HUES6 (cell line): ENCODE results near the gene ZNF554.
A peak's percentile ranks its signal among the peaks of the same experiment; 100 is the strongest.

Experiments used
- H3K27ac ChIP-seq: 2 replicates; pipeline ENCODE4 v1.7.0; 2013; ENCODE audit warnings: low read depth, mild to moderate bottlenecking, low read length, inconsistent platforms
- H3K27me3 ChIP-seq: 2 replicates; pipeline ENCODE4 v1.6.1; 2013; ENCODE audit warnings: low read length; ENCODE audit not compliant: control insufficient read depth, insufficient read depth
- H3K36me3 ChIP-seq: 2 replicates; pipeline ENCODE4 v1.6.1; 2013; ENCODE audit warnings: low read length; ENCODE audit not compliant: control insufficient read depth, insufficient read depth
- H3K4me1 ChIP-seq: 2 replicates; pipeline ENCODE4 v1.6.1; 2013; ENCODE audit warnings: low read length; ENCODE audit not compliant: control insufficient read depth, insufficient read depth
- H3K4me3 ChIP-seq: 2 replicates; pipeline ENCODE4 v1.5.1; 2013; ENCODE audit warnings: low read depth, low read length
- H3K9ac ChIP-seq: one replicate; pipeline ENCODE4 v1.6.1; 2013; ENCODE audit warnings: mild to moderate bottlenecking, low read length
- H3K9me3 ChIP-seq: 2 replicates; pipeline ENCODE4 v1.6.1; 2013; ENCODE audit warnings: low read depth, low read length; ENCODE audit not compliant: control insufficient read depth, insufficient read depth

ZNF554 gene

GRCh38 chr19:2820112-2820702 is 539 bp downstream of the ZNF554 start:
- Histone ChIP-seq H3K4me3 (peak overlapping the region; percentile 74), H3K9ac (peak overlapping the region; percentile 49), H3K36me3 (peaks cover 7% of the 10 kb centered on the region; the same call in 1 of the 2 replicates), H3K9me3 (no peaks in the 10 kb centered on the region), H3K27ac (no peak overlapping the region), H3K27me3 (no peaks in the 10 kb centered on the region), H3K4me1 (no peaks in the 10 kb centered on the region)

GRCh38 chr19:2822846-2823245 is 3.2 kb downstream of the ZNF554 start:
- H3K27ac ChIP-seq = no peak overlapping the region
- H3K9me3 ChIP-seq = peaks cover 15% of the 10 kb centered on the region
- no peak overlapping the region for H3K9ac ChIP-seq
- no peak overlapping the region for H3K4me3 ChIP-seq
- no peaks in the 10 kb centered on the region for H3K27me3 ChIP-seq
- H3K36me3 ChIP-seq = peaks cover 10% of the 10 kb centered on the region; the same call in 1 of the 2 replicates
- H3K4me1 ChIP-seq = no peaks in the 10 kb centered on the region

GRCh38 chr19:2823646-2824045 is 4.0 kb downstream of the ZNF554 start:
- Histone ChIP-seq H3K27me3 (no peaks in the 10 kb centered on the region), H3K27ac (no peak overlapping the region), H3K36me3 (peaks cover 13% of the 10 kb centered on the region; the same call in 1 of the 2 replicates), H3K4me1 (no peaks in the 10 kb centered on the region), H3K4me3 (no peak overlapping the region), H3K9me3 (peaks cover 23% of the 10 kb centered on the region), H3K9ac (no peak overlapping the region)

GRCh38 chr19:2824129-2824528 is 4.5 kb downstream of the ZNF554 start:
- peaks cover 13% of the 10 kb centered on the region; the same call in 1 of the 2 replicates for H3K36me3 ChIP-seq
- H3K27ac ChIP-seq = no peak overlapping the region
- H3K4me1 ChIP-seq = no peaks in the 10 kb centered on the region
- H3K9ac ChIP-seq = no peak overlapping the region
- H3K9me3 ChIP-seq = peaks cover 27% of the 10 kb centered on the region
- no peaks in the 10 kb centered on the region for H3K27me3 ChIP-seq
- H3K4me3 ChIP-seq = no peak overlapping the region

GRCh38 chr19:2827022-2827421 is 7.4 kb downstream of the ZNF554 start:
- H3K27me3 ChIP-seq = no peaks in the 10 kb centered on the region
- H3K4me3 ChIP-seq = no peak overlapping the region
- H3K4me1 ChIP-seq = no peaks in the 10 kb centered on the region
- peaks cover 16% of the 10 kb centered on the region; the same call in 1 of the 2 replicates for H3K36me3 ChIP-seq
- H3K27ac ChIP-seq = no peak overlapping the region
- no peak overlapping the region for H3K9ac ChIP-seq
- peaks cover 43% of the 10 kb centered on the region for H3K9me3 ChIP-seq

- Histone ChIP-seq H3K9me3 (peaks cover 52% of the 10 kb centered on the region), H3K4me1 (no peaks in the 10 kb centered on the region), H3K4me3 (no peak overlapping the region), H3K9ac (no peak overlapping the region), H3K27ac (no peak overlapping the region), H3K27me3 (no peaks in the 10 kb centered on the region), H3K36me3 (peaks cover 23% of the 10 kb centered on the region)
Observed at GRCh38 chr19:2827840-2828489, 8.3 kb downstream of the ZNF554 start.

- Histone ChIP-seq H3K27me3 (no peaks in the 10 kb centered on the region), H3K27ac (no peak overlapping the region), H3K9ac (no peak overlapping the region), H3K36me3 (peaks cover 26% of the 10 kb centered on the region), H3K9me3 (peaks cover 68% of the 10 kb centered on the region), H3K4me1 (no peaks in the 10 kb centered on the region), H3K4me3 (no peak overlapping the region)
Observed at GRCh38 chr19:2834294-2834871, 14.7 kb downstream of the ZNF554 start.

GRCh38 chr19:2837430-2837829 is 17.8 kb downstream of the ZNF554 start:
- Histone ChIP-seq H3K4me1 (no peaks in the 10 kb centered on the region), H3K4me3 (no peak overlapping the region), H3K27ac (no peak overlapping the region), H3K36me3 (peaks cover 21% of the 10 kb centered on the region), H3K9me3 (peaks cover 49% of the 10 kb centered on the region), H3K27me3 (no peaks in the 10 kb centered on the region), H3K9ac (no peak overlapping the region)

GRCh38 chr19:2840794-2841791 is 21.4 kb downstream of the ZNF554 start, which contains the start of gene ZNF555:
Gene ZNF555 (plus strand): TSS chr19:2841475. CDS start chr19:2841573, 98 bp downstream.
- Histone ChIP-seq H3K36me3 (peaks cover 8% of the 10 kb centered on the region), H3K4me1 (no peaks in the 10 kb centered on the region), H3K27me3 (no peaks in the 10 kb centered on the region), H3K27ac (peak within 1 kb of the TSS; percentile 92), H3K9me3 (peaks cover 34% of the 10 kb centered on the region), H3K4me3 (peak within 1 kb of the TSS; percentile 79), H3K9ac (peak within 1 kb of the TSS; percentile 85)

GRCh38 chr19:2841855-2842574 is 22.3 kb downstream of the ZNF554 start:
- no peak overlapping the region for H3K27ac ChIP-seq
- H3K9me3 ChIP-seq = peaks cover 34% of the 10 kb centered on the region
- H3K36me3 ChIP-seq = peaks cover 12% of the 10 kb centered on the region
- peak overlapping the region; percentile 79 for H3K4me3 ChIP-seq
- no peaks in the 10 kb centered on the region for H3K4me1 ChIP-seq
- no peak overlapping the region for H3K9ac ChIP-seq
- H3K27me3 ChIP-seq = no peaks in the 10 kb centered on the region
